Naive thymus-derived CD8-positive, alpha-beta T cell (primary cell): Measurements from ENCODE around the gene INTU. TPM values are rescaled to one million over a fixed set of nuclear protein-coding genes. Genes with fewer than 3 reads are reported as not detected.
A peak's percentile ranks its signal among the peaks of the same experiment; 100 is the strongest.

Experiments
- ATAC-seq, 2 donors: fragments of 150-1000 bp; cut with Tn5 transposase in 1 of 2; sonication (Bioruptor Pico), chemical (Tn5 transposase) in 1 of 2; 1 replicate in 1 of 2; 2 replicates in 1 of 2; pipeline ENCODE4 v1.10.0; 2021; ENCODE audit warnings: mild to moderate bottlenecking in 2 of 2, moderate library complexity in 2 of 2
- POLR2A ChIA-PET: fragments of 350-600 bp; sonication (Branson Sonifier 250); formaldehyde crosslinking; loops from one replicate; lab custom pipeline; 2021; ENCODE audit warnings: antibody characterized with exemption; lab: Charles Lee
- DNase-seq, 10 donors: peaks; one replicate each; pipeline versions ENCODE4 v3.0.0 to v3.0.0-alpha.2; 2020 to 2022
- H3K27ac Mint-ChIP-seq, 10 donors: one replicate each; pipeline ENCODE4 v1.8.0; 2020 to 2022; ENCODE audit warnings: mild to moderate bottlenecking in 10 of 10, mixed read lengths in 10 of 10, moderate library complexity in 4 of 10, inconsistent platforms in 1 of 10
- H3K27me3 Mint-ChIP-seq, 5 donors: one replicate each; pipeline ENCODE4 v1.8.0; 2021 to 2022; ENCODE audit warnings: mixed read lengths in 5 of 5
- H3K36me3 Mint-ChIP-seq, 3 donors: one replicate each; pipeline ENCODE4 v1.8.0; 2020 to 2022; ENCODE audit warnings: mixed read lengths in 3 of 3, mild to moderate bottlenecking in 2 of 3, inconsistent platforms in 1 of 3
- H3K4me1 Mint-ChIP-seq, 4 donors: one replicate each; pipeline ENCODE4 v1.8.0; 2021 to 2022; ENCODE audit warnings: mixed read lengths in 4 of 4
- H3K4me3 Mint-ChIP-seq, 10 donors: one replicate each; pipeline ENCODE4 v1.8.0; 2020 to 2022; ENCODE audit warnings: mild to moderate bottlenecking in 10 of 10, mixed read lengths in 10 of 10, moderate library complexity in 6 of 10, inconsistent platforms in 1 of 10
- H3K9me3 Mint-ChIP-seq, 9 donors: one replicate each; pipeline ENCODE4 v1.8.0; 2020 to 2022; ENCODE audit warnings: mixed read lengths in 9 of 9, mild to moderate bottlenecking in 3 of 9, inconsistent platforms in 1 of 9, moderate library complexity in 1 of 9
- polyA plus RNA-seq, 3 donors: library from polyadenylated mRNA; unstranded; fragments of 300-500 nt; fragmentation: Illumina TruSeq; gene quantifications; one replicate each; pipeline ENCODE4 v1.2.3, GENCODE V29; 2021
- total RNA-seq, 8 experiments: library from RNA in 2 of 8; stranded (reverse) in 2 of 8; gene quantifications; one replicate each; pipeline ENCODE4 v1.2.3 and lab custom pipeline; 2021 to 2026

Gene INTU
- total and polyA plus RNA-seq, 5 experiments from 2014 or later, result 0.14 to 0.80 (median 0.60) TPM; not detected in 2

DNA sequence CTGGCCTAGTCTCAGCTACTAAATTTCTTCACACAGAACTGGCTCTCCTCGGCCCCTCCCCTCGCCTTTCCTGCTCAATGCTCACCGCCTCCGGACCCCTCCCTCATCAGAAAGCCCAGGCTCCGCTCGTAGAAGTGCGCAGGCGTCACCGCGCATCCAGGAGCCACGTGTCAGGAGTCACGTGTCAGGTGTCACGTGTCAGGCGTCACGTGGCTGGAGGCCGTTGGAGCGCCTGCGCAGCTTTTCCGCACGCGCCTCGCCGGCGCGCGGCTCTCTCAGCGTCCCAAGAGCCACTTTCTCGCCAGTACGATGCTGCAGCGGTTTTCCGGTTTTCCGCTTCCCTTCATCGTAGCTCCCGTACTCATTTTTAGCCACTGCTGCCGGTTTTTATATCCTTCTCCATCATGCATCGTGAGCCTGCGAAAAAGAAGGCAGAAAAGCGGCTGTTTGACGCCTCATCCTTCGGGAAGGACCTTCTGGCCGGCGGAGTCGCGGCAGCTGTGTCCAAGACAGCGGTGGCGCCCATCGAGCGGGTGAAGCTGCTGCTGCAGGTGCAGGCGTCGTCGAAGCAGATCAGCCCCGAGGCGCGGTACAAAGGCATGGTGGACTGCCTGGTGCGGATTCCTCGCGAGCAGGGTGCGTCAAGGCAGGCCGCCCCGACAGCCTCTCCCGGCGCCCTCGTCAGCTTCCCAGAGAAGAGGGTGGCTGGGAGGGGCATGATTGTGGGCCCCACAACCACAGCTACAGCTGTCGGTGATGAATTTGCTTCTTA lies 97.6 kb downstream of the INTU start, which contains the start of gene SLC25A31:
TSS of gene SLC25A31 (plus strand) at position 259 of the 772 bp plus-strand sequence. CDS start at position 405, 146 bp downstream.
- Mint-ChIP-seq H3K9me3 (no peaks in the 10 kb centered on the region), H3K27me3 (peaks cover 0 to 1% (median 0%) of the 10 kb centered on the region in 5 donors), H3K4me1 (peaks cover 0 to 2% (median 0%) of the 10 kb centered on the region in 4 donors), H3K27ac (no peak within 1 kb of the TSS), H3K36me3 (no peaks in the 10 kb centered on the region), H3K4me3 (no peak within 1 kb of the TSS)
- ATAC-seq (no peak), DNase-seq (no peak)
- POLR2A ChIA-PET, result no interaction called here

DNA sequence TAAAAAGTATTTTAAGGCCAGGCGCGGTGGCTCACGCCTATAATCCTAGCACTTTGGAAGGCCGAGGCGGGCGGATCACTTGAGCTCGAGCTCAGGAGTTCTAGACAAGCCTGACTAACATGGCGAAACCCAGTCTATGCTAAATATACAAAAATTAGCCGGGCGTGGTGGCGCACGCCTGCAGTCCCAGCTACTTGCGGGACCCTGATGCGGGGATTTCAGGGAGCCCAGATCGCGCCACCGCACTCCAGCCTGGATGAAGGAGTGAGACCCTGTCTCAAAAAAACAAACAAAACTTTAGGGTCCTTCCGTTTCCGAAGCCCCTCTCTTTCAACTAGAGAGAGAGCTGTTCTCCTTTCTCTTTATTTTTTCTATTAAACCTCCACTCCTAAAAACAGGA lies 98.6 kb downstream of the INTU start:
- Mint-ChIP-seq H3K4me3 (no peak overlapping the region), H3K4me1 (no peaks in the 10 kb centered on the region), H3K36me3 (no peaks in the 10 kb centered on the region), H3K27me3 (peaks cover 0 to 1% (median 0%) of the 10 kb centered on the region in 5 donors), H3K9me3 (no peaks in the 10 kb centered on the region), H3K27ac (no peak overlapping the region)
- POLR2A ChIA-PET, result no interaction called here
- DNase-seq, result no peak
- no peak for ATAC-seq

DNA sequence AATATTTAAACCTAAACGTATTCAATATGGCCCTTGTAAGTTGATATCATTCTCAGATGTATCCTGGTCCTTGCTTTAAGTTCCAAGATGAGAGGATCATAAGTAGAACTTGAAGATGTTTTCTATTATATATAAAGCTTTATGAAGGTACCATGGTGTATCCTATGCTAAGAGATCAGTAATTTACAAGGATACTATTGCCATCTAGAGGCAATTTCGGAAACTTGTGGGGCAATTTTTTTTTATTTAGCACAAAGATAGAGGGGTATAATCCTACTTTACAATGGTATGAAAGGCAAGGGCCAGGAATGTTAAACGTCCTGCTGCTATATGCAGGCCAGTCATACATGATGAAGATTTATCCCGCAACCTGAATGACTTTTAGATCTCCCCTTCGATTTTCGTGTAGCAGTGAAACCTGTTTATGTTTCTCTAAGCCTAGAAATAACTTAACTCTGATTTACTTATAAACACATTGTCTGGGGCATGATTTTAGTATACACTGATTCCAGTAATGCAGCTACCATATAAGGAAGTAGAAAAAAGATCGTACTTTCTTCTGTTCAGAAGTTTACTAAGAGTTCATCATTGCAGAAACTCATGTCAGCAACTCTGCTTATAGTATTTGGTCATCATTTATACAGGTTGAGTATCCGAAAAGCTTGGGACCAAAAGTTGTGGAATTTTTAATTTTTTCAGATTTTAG lies 100.0 kb downstream of the INTU start:
- DNase-seq (peak in 2 of 10 donors; percentile 1 to 5), ATAC-seq (no peak)
- POLR2A ChIA-PET, result no interaction called here
- peaks cover 0 to 4% (median 0%) of the 10 kb centered on the region in 5 donors for H3K27me3 Mint-ChIP-seq
- no peak overlapping the region for H3K27ac Mint-ChIP-seq
- no peaks in the 10 kb centered on the region for H3K36me3 Mint-ChIP-seq
- H3K4me1 Mint-ChIP-seq, result no peaks in the 10 kb centered on the region
- H3K4me3 Mint-ChIP-seq, result no peak overlapping the region
- no peaks in the 10 kb centered on the region for H3K9me3 Mint-ChIP-seq

DNA sequence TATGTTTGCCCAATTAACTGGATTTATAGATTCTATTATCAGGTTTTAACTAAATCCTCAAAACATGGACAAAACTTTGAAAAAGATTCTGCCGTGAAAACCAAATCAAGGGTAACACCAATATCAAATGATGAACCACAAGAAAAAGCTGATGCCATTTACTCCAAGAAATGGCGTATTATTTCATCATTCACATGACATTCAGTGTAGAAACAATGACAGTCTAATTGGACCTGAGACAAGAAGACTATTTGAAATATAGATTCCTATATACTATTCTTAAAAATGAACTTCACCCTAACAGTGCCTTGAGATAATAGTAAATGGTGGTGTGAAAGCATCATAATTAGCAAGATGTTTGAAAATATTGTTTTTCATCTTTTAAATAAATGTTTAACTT lies 102.2 kb downstream of the INTU start:
- H3K27me3 Mint-ChIP-seq, result peaks cover 0 to 6% (median 1%) of the 10 kb centered on the region in 5 donors
- DNase-seq (no peak), ATAC-seq (no peak)
- no peaks in the 10 kb centered on the region for H3K36me3 Mint-ChIP-seq
- POLR2A ChIA-PET, result no interaction called here
- H3K4me1 Mint-ChIP-seq, result no peaks in the 10 kb centered on the region
- no peak overlapping the region for H3K27ac Mint-ChIP-seq
- H3K9me3 Mint-ChIP-seq, result no peaks in the 10 kb centered on the region
- H3K4me3 Mint-ChIP-seq, result no peak overlapping the region

DNA sequence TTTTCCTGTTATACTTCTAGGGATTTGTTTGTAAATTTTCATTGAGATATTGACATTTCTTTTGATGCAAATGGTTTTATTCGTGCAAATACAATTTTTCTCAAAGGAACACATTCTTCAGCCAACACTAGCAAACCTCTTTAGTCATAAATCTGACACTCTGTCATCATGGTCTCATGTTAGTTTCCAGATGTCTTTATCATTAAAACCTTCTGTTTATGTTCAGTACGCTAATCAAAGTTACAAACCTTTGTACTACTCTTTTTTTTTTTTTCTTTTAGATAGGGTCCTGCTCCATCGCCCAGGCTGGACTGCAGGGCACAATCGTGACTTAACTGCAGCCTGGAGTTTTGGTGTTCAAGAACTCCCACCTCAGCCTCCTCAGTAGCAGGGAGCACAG lies 104.5 kb downstream of the INTU start:
- ATAC-seq, result no peak
- no peak for DNase-seq
- H3K27ac Mint-ChIP-seq, result no peak overlapping the region
- peaks cover 0 to 1% (median 0%) of the 10 kb centered on the region in 3 donors for H3K36me3 Mint-ChIP-seq
- peaks cover 0 to 9% (median 3%) of the 10 kb centered on the region in 5 donors for H3K27me3 Mint-ChIP-seq
- H3K4me1 Mint-ChIP-seq, result no peaks in the 10 kb centered on the region
- peaks cover 0 to 6% (median under 1%) of the 10 kb centered on the region in 9 donors for H3K9me3 Mint-ChIP-seq
- POLR2A ChIA-PET, result no interaction called here
- no peak overlapping the region for H3K4me3 Mint-ChIP-seq

DNA sequence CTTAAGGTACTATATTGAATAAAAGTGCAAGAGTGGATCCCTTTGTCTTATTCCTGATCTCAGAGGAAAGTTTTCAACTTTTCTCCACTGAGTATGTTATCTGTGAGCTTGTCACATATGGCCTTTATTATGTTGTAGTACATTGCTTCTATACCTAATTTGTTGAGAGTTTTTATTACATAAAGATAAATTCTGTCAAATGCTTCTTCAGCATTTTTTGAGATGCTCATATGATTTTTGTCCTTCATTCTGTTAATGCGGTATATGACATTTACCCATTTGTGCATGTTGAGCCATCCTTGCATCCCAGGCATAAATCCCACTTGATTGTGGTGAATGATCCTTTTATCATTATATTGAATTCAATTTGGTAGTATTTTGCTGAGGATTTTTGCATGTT lies 108.5 kb downstream of the INTU start:
- no peak overlapping the region for H3K4me3 Mint-ChIP-seq
- H3K36me3 Mint-ChIP-seq, result peaks cover 0 to 6% (median 0%) of the 10 kb centered on the region in 3 donors
- DNase-seq, result no peak
- H3K27ac Mint-ChIP-seq, result no peak overlapping the region
- ATAC-seq, result no peak
- H3K9me3 Mint-ChIP-seq, result peaks cover 0 to 10% (median 4%) of the 10 kb centered on the region in 9 donors
- no peaks in the 10 kb centered on the region for H3K4me1 Mint-ChIP-seq
- H3K27me3 Mint-ChIP-seq, result peaks cover 4 to 18% (median 13%) of the 10 kb centered on the region in 5 donors
- POLR2A ChIA-PET, result no interaction called here

DNA sequence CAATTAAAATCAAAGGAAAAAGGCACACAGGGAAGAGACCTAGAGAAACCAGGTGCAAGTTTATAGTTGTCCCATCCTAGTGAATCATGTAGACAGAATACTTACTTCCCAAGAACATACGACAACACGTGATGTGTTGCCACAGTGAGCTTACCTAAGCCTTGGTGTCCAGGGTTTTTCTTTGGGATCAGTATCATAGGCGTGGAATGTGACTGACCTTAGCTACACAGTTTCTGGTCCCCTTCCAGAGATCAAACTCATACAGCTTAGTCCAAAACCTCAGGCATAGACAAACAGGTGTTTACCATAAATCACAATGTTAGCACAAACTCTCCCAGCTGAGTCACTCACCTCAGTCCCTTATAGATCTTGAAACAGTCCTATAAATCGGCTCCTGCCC lies 115.1 kb downstream of the INTU start:
- DNase-seq, result no peak
- no peak overlapping the region for H3K4me3 Mint-ChIP-seq
- POLR2A ChIA-PET, result no interaction called here
- ATAC-seq, result no peak
- H3K27me3 Mint-ChIP-seq, result peaks cover 7 to 45% (median 18%) of the 10 kb centered on the region in 5 donors
- H3K9me3 Mint-ChIP-seq, result peaks cover 1 to 30% (median 17%) of the 10 kb centered on the region in 9 donors
- H3K36me3 Mint-ChIP-seq, result peaks cover 0 to 12% (median 2%) of the 10 kb centered on the region in 3 donors
- H3K4me1 Mint-ChIP-seq, result no peaks in the 10 kb centered on the region
- no peak overlapping the region for H3K27ac Mint-ChIP-seq

DNA sequence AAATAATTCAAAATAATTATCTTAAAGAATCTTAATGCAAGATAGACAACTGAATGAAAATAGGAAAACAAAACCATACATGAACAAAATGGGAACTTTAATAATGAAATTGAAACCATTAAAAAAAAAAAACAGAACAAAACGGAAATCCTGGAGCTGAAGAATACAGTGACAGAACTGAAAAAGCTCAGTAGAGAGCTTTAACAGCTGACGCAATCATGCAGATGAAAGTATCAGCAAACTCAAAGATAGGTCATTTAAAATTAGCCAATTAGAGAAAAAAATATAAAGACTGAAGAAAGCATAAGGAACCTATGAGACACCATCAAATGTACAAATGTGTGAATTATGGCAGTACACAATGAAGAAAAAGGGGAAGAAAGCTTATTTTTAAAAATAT lies 116.2 kb downstream of the INTU start:
- H3K4me1 Mint-ChIP-seq, result no peaks in the 10 kb centered on the region
- DNase-seq (no peak), ATAC-seq (no peak)
- H3K36me3 Mint-ChIP-seq, result peaks cover 0 to 12% (median 2%) of the 10 kb centered on the region in 3 donors
- peaks cover 0 to 37% (median 17%) of the 10 kb centered on the region in 9 donors for H3K9me3 Mint-ChIP-seq
- H3K27me3 Mint-ChIP-seq, result peaks cover 7 to 45% (median 18%) of the 10 kb centered on the region in 5 donors
- H3K4me3 Mint-ChIP-seq, result no peak overlapping the region
- H3K27ac Mint-ChIP-seq, result no peak overlapping the region
- POLR2A ChIA-PET, result no interaction called here

DNA sequence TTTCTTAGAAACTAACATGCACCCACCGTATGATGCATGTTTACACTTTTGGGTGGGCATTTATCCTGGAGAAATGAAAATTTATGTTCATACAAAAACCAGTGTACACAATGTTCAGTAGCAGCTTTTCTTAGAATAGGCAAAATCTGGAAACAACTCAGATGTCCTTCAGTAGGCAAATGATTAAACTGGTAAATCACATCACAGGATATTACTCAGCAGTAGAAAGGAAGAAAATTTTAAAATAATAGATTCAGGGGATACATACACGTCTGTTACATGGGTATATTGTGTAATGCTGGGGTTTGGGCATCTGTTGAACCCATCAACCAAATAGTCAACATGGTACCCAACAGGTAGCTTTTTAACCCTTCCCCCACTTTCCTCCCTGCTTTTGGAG lies 124.1 kb downstream of the INTU start:
- DNase-seq (no peak), ATAC-seq (no peak)
- H3K27me3 Mint-ChIP-seq, result peaks cover 2 to 14% (median 2%) of the 10 kb centered on the region in 5 donors
- H3K4me1 Mint-ChIP-seq, result no peaks in the 10 kb centered on the region
- no peak overlapping the region for H3K27ac Mint-ChIP-seq
- H3K9me3 Mint-ChIP-seq, result peaks cover 0 to 12% (median 4%) of the 10 kb centered on the region in 9 donors
- POLR2A ChIA-PET, result no interaction called here
- H3K4me3 Mint-ChIP-seq, result no peak overlapping the region
- H3K36me3 Mint-ChIP-seq, result no peaks in the 10 kb centered on the region

DNA sequence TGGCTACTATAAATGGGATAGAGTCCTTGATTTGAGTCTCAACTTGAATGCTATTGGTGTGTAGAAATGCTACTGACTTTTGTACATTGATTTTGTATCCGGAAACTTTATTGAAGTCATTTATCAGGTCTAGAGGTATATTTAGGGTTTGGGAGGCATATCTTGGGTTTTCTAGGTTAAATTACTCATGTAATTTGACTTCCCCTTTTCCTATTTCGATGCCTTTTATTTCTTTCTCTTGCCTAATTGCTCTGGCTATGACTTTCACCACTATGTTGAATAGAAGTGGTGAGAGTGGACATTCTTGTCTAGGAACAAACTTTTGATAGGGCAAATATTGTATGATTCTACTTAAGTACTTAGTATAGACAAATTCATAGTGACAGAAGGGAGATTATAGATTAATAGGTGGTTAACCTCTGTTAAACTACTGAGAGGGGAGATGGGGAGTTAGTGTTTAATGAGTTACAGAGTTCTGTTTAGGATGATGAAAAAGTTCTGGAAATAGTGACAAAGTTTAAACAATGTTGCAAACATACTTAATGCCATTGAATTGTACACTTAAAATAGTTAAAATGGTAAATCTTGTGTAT lies 126.6 kb downstream of the INTU start:
- no peaks in the 10 kb centered on the region for H3K4me1 Mint-ChIP-seq
- H3K36me3 Mint-ChIP-seq, result no peaks in the 10 kb centered on the region
- DNase-seq, result no peak
- H3K9me3 Mint-ChIP-seq, result peaks cover 0 to 12% (median 3%) of the 10 kb centered on the region in 9 donors
- no peak overlapping the region for H3K4me3 Mint-ChIP-seq
- ATAC-seq, result no peak
- peaks cover 2 to 14% (median 2%) of the 10 kb centered on the region in 5 donors for H3K27me3 Mint-ChIP-seq
- H3K27ac Mint-ChIP-seq, result no peak overlapping the region
- POLR2A ChIA-PET, result no interaction called here

DNA sequence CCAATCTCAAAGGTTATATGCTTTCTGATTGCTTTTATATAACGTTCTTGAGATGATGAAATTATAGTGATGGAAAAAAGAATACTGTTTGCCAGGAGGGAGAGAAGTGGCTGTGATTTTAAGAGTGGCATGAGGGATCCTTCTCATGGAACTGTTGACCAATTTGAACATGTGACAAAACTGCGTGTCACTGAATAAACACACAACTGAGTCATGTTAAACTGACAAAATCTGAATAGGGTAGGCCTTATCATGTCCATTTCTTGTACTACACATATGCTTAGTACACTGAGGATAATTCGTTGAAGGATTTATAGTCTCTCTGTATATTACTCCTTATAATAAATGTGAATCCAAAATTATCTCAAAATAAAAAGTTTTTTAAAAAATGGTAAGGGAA lies 127.1 kb downstream of the INTU start:
- Mint-ChIP-seq H3K27ac (no peak overlapping the region), H3K27me3 (peaks cover 2 to 14% (median 2%) of the 10 kb centered on the region in 5 donors), H3K36me3 (no peaks in the 10 kb centered on the region), H3K4me3 (no peak overlapping the region), H3K4me1 (no peaks in the 10 kb centered on the region), H3K9me3 (peaks cover 0 to 12% (median 3%) of the 10 kb centered on the region in 9 donors)
- POLR2A ChIA-PET, result no interaction called here
- no peak for ATAC-seq
- no peak for DNase-seq

DNA sequence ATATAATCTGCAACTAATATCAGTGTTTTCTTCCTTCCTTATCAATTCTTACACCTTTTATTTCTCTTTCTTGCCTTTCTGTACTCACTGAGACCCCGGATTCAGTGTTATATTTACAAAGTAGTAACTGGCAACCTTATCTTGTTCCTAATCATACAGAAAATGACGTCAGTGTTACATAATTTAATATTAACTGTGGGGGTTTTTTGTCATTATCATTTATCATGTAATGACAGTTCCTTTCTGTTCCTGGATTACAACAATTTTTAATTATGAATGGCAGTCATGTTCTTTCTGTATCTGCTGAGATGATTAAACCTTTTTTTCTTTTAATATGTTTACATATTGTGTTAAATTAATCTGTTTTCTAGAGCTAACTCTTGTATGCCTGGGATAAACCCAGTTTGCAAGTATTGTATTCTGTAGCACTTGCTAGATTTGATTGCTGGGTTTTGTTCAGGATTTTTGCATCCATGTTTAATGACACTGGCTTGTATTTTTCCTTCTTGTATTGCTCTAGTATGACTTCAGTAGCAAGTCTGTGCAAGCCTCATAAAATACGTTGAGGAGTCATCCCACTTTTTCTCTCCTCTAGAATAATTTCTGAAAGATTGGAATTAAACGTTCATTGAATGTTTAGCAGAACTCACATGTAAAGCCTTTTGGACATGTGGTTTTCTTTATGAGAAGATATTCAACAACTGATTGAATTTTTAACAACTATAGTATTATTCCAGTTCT lies 138.9 kb downstream of the INTU start:
- POLR2A ChIA-PET, result no interaction called here
- peaks cover 15 to 39% (median 18%) of the 10 kb centered on the region in 5 donors for H3K27me3 Mint-ChIP-seq
- ATAC-seq (no peak), DNase-seq (no peak)
- H3K36me3 Mint-ChIP-seq, result no peaks in the 10 kb centered on the region
- no peak overlapping the region for H3K27ac Mint-ChIP-seq
- H3K9me3 Mint-ChIP-seq, result no peaks in the 10 kb centered on the region
- no peak overlapping the region for H3K4me3 Mint-ChIP-seq
- H3K4me1 Mint-ChIP-seq, result no peaks in the 10 kb centered on the region
